GM12864 (cell line): ENCODE data around the gene SREBF1.

Experiments
- DNase-seq: peaks from one replicate; pipeline ENCODE4 v3.0.0-alpha.2; 2011; ENCODE audit warnings: low read depth
- H3K4me3 ChIP-seq: 2 replicates; pipeline ENCODE4 v1.5.1; 2011; ENCODE audit warnings: mild to moderate bottlenecking, low read depth, low read length, control low read depth
- TF ChIP-seq, protein P1 (sequence below): IDR thresholded peaks from 2 replicates; pipeline ENCODE4 v1.5.1; 2011; ENCODE audit warnings: low read depth, mild to moderate bottlenecking, moderate library complexity, low read length, control low read depth, inconsistent platforms; ENCODE audit errors: missing control alignments

SREBF1 gene

DNA sequence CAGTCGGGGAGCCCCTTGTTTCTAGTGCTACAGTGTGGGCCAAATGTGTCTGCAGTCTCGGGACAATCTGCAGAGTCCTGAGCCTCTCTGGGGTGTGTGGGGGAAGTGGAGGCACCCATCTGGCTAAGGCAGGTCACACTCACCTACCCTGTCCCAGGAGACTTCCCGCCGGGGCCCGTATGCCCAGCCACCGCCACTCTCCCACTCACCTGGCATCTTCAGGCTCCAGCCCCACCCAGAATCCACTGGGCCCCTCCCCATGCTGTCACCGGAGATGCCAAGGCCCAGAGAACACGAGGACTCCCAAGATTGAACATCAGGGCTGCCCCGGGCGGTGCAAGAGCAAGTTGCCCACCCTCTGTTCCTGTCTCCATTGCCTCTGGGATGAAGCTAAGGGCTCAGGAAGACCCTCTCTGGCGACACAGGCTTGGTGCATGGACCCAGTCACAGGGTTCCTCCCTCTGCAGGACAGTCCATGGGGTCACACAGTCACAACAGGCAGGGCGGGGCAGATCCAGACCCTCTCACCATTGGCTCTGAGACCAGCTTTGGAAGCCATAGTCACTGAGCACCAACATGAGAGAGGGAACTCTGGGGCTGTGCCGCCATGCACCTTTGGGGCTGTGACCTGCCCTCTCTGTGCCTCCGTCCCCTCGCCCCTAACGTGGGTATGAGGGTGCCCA lies 38.1 kb downstream of the SREBF1 start:
- DNase-seq: no peak
- TF ChIP-seq, protein P1, sequence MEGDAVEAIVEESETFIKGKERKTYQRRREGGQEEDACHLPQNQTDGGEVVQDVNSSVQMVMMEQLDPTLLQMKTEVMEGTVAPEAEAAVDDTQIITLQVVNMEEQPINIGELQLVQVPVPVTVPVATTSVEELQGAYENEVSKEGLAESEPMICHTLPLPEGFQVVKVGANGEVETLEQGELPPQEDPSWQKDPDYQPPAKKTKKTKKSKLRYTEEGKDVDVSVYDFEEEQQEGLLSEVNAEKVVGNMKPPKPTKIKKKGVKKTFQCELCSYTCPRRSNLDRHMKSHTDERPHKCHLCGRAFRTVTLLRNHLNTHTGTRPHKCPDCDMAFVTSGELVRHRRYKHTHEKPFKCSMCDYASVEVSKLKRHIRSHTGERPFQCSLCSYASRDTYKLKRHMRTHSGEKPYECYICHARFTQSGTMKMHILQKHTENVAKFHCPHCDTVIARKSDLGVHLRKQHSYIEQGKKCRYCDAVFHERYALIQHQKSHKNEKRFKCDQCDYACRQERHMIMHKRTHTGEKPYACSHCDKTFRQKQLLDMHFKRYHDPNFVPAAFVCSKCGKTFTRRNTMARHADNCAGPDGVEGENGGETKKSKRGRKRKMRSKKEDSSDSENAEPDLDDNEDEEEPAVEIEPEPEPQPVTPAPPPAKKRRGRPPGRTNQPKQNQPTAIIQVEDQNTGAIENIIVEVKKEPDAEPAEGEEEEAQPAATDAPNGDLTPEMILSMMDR: no peak

DNA sequence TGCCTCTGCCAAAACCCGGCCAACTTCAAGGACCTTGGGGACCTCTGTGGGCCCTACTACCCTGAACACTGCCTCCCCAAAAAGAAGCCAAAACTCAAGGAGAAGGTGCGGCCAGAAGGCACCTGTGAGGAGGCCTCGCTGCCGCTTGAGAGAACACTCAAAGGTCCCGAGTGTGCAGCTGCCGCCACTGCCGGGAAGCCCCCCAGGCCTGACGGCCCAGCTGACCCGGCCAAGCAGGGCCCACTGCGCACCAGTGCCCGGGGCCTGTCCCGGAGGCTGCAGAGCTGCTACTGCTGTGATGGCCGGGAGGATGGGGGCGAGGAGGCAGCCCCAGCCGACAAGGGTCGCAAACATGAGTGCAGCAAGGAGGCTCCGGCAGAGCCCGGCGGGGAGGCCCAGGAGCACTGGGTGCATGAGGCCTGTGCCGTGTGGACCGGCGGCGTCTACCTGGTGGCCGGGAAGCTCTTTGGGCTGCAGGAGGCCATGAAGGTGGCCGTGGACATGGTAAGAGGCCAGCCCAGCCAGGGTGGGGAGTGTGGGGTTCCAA lies 38.7 kb downstream of the SREBF1 start:
- no peak for DNase-seq
- TF ChIP-seq, protein P1: no peak
- H3K4me3 ChIP-seq: no peak overlapping the region

More for the DNA sequence above, 38.1 kb downstream of the SREBF1 start:
- H3K4me3 ChIP-seq: no peak overlapping the region

DNA sequence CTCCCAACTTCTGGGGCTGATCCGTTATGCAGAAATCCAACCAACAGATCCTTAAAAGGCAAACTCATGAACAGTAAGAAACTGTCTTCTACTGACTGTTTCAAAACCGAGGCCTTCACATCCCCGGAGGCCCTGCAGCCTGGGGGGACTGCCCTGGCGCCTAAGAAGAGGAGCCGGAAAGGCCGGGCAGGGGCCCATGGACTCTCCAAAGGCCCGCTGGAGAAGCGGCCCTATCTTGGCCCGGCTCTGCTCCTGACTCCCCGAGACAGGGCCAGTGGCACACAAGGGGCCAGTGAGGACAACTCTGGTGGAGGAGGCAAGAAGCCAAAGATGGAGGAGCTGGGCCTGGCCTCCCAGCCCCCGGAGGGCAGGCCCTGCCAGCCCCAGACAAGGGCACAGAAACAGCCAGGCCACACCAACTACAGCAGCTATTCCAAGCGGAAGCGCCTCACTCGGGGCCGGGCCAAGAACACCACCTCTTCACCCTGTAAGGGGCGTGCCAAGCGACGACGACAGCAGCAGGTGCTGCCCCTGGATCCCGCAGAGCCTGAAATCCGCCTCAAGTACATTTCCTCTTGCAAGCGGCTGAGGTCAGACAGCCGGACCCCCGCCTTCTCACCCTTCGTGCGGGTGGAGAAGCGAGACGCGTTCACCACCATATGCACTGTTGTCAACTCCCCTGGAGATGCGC lies 39.5 kb downstream of the SREBF1 start:
- TF ChIP-seq, protein P1: no peak
- no peak for DNase-seq
- H3K4me3 ChIP-seq: no peak overlapping the region

DNA sequence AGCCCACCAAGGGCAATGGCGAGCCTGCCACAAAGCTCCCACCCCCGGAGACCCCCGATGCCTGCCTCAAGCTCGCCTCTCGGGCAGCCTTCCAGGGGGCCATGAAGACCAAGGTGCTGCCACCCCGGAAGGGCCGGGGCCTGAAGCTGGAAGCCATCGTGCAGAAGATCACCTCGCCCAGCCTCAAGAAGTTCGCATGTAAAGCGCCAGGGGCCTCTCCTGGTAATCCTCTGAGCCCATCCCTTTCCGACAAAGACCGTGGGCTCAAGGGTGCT lies 40.1 kb downstream of the SREBF1 start:
- TF ChIP-seq, protein P1: no peak
- no peak for DNase-seq
- H3K4me3 ChIP-seq: no peak overlapping the region

DNA sequence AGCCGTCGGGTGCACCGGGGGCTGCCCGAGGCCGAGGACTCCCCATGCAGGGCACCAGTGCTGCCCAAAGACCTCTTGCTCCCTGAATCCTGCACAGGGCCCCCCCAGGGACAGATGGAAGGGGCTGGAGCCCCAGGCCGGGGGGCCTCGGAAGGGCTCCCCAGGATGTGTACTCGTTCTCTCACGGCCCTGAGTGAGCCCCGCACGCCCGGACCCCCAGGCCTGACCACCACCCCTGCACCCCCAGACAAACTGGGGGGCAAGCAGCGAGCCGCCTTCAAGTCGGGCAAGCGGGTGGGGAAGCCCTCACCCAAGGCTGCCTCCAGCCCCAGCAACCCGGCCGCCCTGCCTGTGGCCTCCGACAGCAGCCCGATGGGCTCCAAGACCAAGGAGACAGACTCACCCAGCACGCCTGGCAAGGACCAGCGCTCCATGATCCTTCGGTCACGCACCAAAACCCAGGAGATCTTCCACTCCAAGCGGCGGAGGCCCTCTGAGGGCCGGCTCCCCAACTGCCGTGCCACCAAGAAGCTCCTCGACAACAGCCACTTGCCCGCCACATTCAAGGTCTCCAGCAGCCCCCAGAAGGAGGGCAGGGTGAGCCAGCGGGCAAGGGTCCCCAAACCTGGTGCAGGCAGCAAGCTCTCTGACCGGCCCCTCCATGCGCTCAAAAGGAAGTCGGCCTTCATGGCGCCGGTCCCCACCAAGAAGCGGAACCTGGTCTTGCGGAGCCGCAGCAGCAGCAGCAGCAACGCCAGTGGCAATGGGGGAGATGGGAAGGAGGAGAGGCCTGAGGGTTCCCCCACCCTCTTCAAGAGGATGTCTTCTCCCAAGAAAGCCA lies 40.6 kb downstream of the SREBF1 start:
- TF ChIP-seq, protein P1: no peak
- DNase-seq: no peak
- H3K4me3 ChIP-seq: no peak overlapping the region

DNA sequence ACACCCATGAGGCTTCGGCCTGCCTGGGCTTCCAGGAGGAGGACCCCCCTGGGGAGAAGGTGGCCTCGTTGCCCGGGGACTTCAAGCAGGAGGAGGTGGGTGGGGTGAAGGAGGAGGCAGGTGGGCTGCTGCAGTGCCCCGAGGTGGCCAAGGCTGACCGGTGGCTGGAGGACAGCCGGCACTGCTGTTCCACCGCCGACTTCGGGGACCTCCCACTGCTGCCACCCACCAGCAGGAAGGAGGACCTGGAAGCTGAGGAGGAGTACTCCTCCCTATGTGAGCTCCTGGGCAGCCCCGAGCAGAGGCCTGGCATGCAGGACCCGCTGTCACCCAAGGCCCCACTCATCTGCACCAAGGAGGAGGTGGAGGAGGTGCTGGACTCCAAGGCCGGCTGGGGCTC lies 41.5 kb downstream of the SREBF1 start:
- TF ChIP-seq, protein P1: no peak
- no peak for DNase-seq

More for the DNA sequence above, 41.5 kb downstream of the SREBF1 start:
- H3K4me3 ChIP-seq: no peak overlapping the region
